Ramos (cell line): ENCODE results near the gene PDILT.

Experiments used
- in situ Hi-C: fragments of 300-500 bp; cut with MboI; formaldehyde crosslinking; loops from one replicate; pipeline ENCODE4 v1.14.3; 2022; ENCODE audit warnings: low sequenced_read_pairs; ENCODE audit not compliant: unreplicated experiment

PDILT gene

GRCh38 chr16:20380782-20381181 lies 23.8 kb downstream of the PDILT start:
- in situ Hi-C loops = loop anchor here (10.0 kb wide), 1 partner anchor 486 kb away; no protein-coding TSS in a partner anchor

- in situ Hi-C loops = no loop called here
Measured at GRCh38 chr16:20377181-20377580, 27.4 kb downstream of the PDILT start.

DNA sequence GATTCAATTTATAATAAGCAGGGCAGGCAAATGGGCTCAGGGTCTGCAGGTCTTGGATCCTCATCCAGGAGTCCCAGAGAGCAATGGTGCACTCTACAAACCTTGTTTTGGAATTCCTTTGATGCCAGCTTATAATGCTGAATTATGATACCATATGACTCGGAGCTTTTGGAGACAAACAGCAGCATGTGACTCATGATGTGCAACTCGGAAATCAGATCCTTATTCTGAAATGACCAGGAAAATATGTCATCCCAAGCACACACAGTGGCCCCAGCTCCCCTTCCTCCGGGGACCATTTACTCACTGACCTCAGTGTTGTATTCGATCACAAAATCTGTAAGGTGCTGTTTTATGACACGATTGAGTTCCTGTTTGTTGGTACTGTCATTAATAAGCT lies 31.8 kb downstream of the PDILT start:
- in situ Hi-C loops = no loop called here

DNA sequence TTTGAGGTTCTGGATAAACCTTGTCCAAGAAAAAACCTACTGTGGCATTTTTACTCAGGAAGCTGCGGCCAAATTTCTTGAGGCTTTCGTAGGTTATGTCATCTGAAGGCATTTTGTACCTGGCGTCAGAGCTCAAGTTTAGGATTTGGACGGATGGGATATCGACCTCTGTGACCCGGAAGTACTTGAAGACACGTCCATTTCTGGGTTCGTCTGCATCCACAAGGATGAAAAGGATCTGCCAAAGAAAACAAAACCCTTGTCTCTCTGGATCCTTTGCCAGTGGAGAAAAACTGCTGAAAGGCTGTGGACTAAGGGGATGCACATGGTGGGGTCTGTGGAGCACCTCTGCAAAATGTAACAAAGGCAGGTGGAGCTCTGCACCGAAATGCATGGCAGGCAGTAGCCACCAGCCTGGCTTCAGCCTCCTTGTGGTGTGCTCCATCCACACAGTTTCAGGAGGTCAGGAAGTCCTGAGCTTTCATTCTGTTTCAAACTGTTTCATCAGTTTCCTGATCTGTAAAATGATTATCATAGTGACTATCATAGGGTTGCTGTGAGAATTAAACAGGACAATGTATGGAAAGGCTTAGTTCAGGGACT lies 35.0 kb downstream of the PDILT start:
- in situ Hi-C loops = no loop called here

DNA sequence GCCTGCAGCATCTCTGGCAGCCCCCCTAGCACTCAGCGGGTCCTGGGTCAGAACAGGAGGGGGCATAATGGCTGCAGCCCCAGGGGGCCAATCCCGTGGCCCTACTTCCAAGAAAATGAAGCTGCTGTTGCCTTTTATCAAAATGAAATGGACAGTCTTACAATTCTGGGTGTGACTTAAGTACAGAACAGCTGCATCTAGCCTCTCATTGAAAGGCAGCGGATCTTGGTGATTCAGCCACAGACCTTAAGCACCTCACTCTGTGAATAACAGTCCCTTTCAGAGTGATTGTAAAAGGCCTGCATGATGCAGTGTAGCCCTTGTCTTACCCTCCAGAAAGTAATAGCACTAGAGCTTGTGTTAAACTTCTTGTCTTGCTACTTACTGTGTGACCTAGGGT lies 40.5 kb downstream of the PDILT start:
- in situ Hi-C loops = no loop called here

- in situ Hi-C loops = no loop called here
Measured at GRCh38 chr16:20363191-20363590, 41.3 kb downstream of the PDILT start.

DNA sequence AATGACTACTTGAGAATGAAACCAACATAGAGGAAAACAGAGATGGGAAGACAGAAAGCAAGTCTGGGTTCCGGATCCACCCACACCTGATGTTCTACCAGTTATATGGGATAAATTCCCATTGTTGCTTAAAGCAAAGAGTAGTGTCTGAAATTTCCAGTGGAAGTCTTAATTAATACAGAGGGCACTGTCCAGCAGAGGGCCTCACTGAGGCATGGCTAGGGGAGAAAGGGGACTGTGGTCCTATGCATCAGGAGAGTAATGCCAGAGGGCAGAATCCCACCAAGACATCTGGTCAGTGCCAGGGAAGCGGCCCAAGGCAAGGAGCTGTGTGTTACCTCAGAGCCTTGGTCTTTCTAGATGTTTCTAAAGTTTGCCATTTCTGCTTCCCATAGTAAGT lies 44.5 kb downstream of the PDILT start:
- in situ Hi-C loops = no loop called here

- in situ Hi-C loops = no loop called here
Measured at GRCh38 chr16:20355114-20355782, 49.3 kb downstream of the PDILT start.

- in situ Hi-C loops = no loop called here
Measured at GRCh38 chr16:20353379-20353778, 51.2 kb downstream of the PDILT start.

DNA sequence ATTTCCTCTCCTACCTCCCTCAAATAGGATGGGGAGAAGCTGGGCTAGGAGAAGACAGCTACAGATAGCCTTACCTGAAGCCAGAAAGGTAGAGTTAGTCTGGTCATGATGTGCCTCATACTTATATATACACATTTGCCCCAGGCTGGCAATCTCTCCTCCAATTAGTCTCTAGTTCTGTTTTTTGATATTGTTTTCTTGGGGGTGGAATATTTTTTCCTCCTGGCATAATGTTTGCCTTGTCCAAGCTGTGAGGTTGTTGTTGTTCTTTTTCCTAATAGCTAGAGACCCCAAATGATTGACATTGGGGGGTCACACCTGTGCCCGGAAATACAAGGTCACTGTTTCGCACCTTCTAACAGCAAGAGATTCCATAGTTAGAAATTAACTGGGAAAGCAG lies 51.9 kb downstream of the PDILT start, which contains the start of gene UMOD:
Gene UMOD, minus strand, starts transcription at position 101 of the 400 bp plus-strand sequence. CDS start 1,978 bp downstream, outside the sequence.
- in situ Hi-C loops = no loop called here

- in situ Hi-C loops = no loop called here
Measured at GRCh38 chr16:20349615-20350014, 54.9 kb downstream of the PDILT start.

- in situ Hi-C loops = no loop called here
Measured at GRCh38 chr16:20348365-20349185, 56.0 kb downstream of the PDILT start.

GRCh38 chr16:20347666-20348364 lies 56.7 kb downstream of the PDILT start:
- in situ Hi-C loops = no loop called here

GRCh38 chr16:20344611-20345010 lies 59.9 kb downstream of the PDILT start:
- in situ Hi-C loops = no loop called here

DNA sequence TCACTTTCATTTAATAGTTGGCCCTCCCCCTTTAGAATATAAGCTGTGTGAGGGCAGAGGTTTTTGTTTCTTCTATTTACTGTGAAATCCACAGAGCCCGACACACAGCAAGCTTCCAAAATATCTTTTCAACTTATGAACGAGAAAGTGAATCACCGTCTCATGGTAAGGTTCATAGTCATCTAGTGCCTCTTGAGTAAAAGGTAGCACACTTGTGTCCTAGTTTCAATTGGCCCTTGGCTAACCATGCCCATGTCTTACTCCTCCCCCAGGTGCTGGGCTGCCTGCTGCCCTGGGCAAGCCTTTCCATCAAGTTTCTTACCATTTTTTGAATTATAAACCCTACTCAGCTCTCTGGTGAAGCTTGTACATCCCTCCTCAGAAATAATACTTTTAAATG lies 64.8 kb downstream of the PDILT start:
- in situ Hi-C loops = loop anchor here (10.0 kb wide), 1 partner anchor 55 kb away; no protein-coding TSS in a partner anchor

DNA sequence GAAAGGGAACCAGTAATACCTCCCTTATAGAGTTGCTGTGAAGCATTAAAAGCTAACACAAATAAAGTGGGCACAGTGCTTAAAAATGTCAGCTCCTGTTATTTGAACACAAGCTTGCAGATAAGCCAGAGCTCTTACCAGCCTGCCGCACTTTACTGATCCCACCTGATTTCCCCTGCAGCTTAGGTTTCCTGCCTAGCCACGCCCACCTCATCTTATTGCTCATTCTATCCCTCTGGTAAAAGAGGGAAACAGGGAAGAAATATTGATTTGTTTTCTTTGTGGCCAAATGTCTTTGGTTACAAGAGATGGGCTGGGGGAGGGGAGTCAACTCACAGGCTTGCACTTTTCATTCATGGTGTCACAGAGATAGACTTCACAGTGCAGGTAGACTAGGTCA lies 67.6 kb downstream of the PDILT start:
- in situ Hi-C loops = loop anchor here (10.0 kb wide), 1 partner anchor 58 kb away; no protein-coding TSS in a partner anchor

DNA sequence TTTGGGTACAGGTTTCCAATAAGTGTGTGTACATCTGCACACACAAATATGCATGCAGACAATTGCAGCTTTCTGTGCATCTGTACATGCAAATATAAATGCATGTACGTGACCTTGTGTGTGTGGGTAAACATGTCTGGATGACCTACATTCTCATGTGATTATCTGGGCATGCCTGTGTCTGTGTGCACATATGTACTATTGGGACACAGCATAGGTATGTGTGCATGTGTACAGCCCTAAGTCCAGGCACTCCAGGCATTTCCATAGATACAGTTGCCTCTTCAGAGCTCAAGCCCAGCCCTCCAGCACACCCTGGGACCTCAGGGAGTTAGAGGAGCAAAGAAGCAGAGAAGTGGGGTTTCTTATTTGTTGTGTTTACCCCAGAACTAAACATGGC lies 70.1 kb downstream of the PDILT start:
- in situ Hi-C loops = loop anchor here (10.0 kb wide), 1 partner anchor 60 kb away; no protein-coding TSS in a partner anchor

DNA sequence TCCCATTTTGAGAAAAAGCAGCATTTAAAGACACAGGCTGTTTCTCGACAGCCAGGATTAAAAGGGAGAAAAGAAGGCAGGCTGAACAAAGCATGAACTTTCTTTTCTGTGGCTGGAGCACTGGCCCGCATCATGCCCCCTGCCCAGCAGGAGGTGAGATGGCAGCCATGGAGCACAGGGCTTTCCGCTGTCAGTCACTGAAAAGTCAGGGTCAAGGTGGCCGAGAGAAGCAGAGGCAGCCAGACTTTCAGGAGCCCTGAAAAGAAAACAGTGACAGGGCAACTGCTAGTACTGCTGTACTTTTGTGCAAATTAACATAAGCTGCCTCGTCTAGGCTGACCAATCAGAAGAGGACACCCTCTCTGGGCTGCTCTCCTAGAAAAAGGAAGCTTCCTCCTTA lies 71.4 kb downstream of the PDILT start:
- in situ Hi-C loops = loop anchor here (10.0 kb wide), 1 partner anchor 62 kb away; no protein-coding TSS in a partner anchor

DNA sequence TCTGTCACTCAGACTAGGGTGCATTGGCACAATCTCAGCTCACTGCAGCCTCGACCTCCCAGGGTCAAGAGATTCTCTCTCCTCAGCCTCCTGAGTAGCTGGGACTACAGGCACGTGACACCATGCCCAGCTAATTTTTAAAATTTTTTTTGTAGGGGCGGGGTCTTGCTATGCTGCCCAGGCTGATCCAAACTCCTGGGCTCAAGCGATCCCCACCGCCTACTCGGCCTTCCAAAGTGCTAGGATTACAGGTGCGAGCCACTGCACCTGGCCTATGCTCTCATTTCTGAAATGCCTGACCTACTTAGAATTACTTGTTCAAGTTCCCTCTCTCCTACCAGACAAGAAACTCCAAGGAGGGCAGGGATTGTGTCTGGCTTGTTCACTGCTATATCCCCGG lies 72.1 kb downstream of the PDILT start:
- in situ Hi-C loops = loop anchor here (10.0 kb wide), 1 partner anchor 62 kb away; no protein-coding TSS in a partner anchor

DNA sequence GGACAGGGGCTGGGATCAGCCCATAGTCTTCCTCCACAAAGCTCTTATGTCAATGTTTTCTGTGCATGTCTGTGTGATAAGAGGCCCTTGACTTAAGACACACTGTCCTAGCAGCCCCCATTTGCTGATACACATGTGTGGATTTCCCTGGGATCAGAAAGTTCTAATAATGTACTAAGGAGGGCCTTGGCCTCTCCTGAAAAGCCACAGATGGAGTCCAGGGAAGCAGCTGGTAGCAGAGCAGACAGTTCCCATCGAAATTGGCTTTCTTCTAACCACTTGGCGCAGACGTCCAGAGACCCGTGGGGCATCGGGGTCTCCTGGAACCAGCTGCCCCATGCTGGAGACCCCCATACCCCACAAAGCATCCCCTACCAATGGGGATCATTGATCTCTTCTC lies 72.9 kb downstream of the PDILT start:
- in situ Hi-C loops = loop anchor here (10.0 kb wide), 1 partner anchor 63 kb away; no protein-coding TSS in a partner anchor
